NOMO-1 treated with DMSO at 0.1 percent for 48 hours (cell line): ENCODE measurements around the gene CDH6.

ENCODE experiments used
- DNase-seq: peaks from one replicate; lab custom pipeline; 2025; ENCODE audit not compliant: unreplicated experiment; lab: John Stamatoyannopoulos, UW

The CDH6 gene

GRCh38 chr5:31196309-31196708 lies 2.8 kb downstream of the CDH6 start:
- DNase-seq, result no peak

GRCh38 chr5:31197183-31197582 lies 3.7 kb downstream of the CDH6 start:
- no peak for DNase-seq

GRCh38 chr5:31204958-31205357 lies 11.5 kb downstream of the CDH6 start:
- DNase-seq, result no peak

- DNase-seq, result no peak
These were observed 14.6 kb downstream of the CDH6 start for GRCh38 chr5:31208043-31208442.

- no peak for DNase-seq
These were observed 15.8 kb downstream of the CDH6 start for GRCh38 chr5:31209334-31209733.

- no peak for DNase-seq
These were observed 17.6 kb downstream of the CDH6 start for GRCh38 chr5:31211098-31211497.

GRCh38 chr5:31213257-31213656 lies 19.8 kb downstream of the CDH6 start:
- DNase-seq, result no peak

- DNase-seq, result no peak
These were observed 20.2 kb downstream of the CDH6 start for GRCh38 chr5:31213705-31214121.

- no peak for DNase-seq
These were observed 20.7 kb downstream of the CDH6 start for GRCh38 chr5:31214229-31214628.

GRCh38 chr5:31215236-31215635 lies 21.8 kb downstream of the CDH6 start:
- DNase-seq, result no peak

- DNase-seq, result no peak
These were observed 24.0 kb downstream of the CDH6 start for GRCh38 chr5:31217446-31217845.

GRCh38 chr5:31218978-31219377 lies 25.5 kb downstream of the CDH6 start:
- no peak for DNase-seq

GRCh38 chr5:31221001-31221400 lies 27.5 kb downstream of the CDH6 start:
- no peak for DNase-seq

- no peak for DNase-seq
These were observed 31.6 kb downstream of the CDH6 start for GRCh38 chr5:31225118-31225517.

GRCh38 chr5:31225613-31226012 lies 32.1 kb downstream of the CDH6 start:
- no peak for DNase-seq

- no peak for DNase-seq
These were observed 33.2 kb downstream of the CDH6 start for GRCh38 chr5:31226651-31227050.

GRCh38 chr5:31229266-31229665 lies 35.8 kb downstream of the CDH6 start:
- DNase-seq, result no peak

- DNase-seq, result no peak
These were observed 37.8 kb downstream of the CDH6 start for GRCh38 chr5:31231177-31231838.

GRCh38 chr5:31232273-31232888 lies 38.9 kb downstream of the CDH6 start:
- DNase-seq, result peak; percentile 72

GRCh38 chr5:31235381-31235780 lies 41.9 kb downstream of the CDH6 start:
- no peak for DNase-seq

- no peak for DNase-seq
These were observed 42.9 kb downstream of the CDH6 start for GRCh38 chr5:31236339-31236738.

- no peak for DNase-seq
These were observed 43.7 kb downstream of the CDH6 start for GRCh38 chr5:31237174-31237573.

- no peak for DNase-seq
These were observed 45.0 kb downstream of the CDH6 start for GRCh38 chr5:31238497-31238896.
